ENCODE data around the gene DAB1.

Gene DAB1

DNA sequence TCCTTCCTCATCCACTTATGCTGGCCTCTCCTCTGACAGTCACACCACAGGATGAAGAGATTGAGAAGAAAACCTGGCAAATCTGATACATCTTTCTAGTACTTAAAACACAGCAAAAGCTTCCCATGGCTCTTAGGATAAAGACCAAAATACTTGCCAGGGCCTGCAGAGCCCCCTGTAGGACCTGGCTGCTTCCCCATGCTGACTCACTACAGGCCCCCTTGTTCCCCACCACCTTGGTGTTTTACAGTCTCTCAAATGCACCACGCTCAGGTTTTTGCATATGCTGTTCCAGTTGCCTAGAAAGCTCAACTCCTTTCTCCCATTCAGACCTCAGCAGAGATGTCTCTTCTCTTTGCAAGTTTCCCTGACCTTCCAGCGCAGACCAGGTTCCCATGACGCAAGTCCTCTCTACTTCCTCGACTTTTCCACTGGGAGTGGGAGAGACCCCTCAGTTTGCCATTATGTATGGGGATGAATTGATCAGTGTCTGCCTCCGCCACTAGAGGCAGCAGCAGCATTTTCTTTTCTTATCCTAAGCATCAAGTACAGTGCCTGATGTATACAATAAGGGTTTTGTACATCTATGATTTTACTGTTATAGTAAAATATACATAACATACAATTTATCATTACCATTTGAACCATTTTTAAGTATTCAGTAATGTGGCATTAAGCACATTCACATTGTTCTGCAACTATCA lies 344.3 kb downstream of the DAB1 start:
- no peak for DNase-seq (ENCODE audit: low read depth in 2 of 2)

DNA sequence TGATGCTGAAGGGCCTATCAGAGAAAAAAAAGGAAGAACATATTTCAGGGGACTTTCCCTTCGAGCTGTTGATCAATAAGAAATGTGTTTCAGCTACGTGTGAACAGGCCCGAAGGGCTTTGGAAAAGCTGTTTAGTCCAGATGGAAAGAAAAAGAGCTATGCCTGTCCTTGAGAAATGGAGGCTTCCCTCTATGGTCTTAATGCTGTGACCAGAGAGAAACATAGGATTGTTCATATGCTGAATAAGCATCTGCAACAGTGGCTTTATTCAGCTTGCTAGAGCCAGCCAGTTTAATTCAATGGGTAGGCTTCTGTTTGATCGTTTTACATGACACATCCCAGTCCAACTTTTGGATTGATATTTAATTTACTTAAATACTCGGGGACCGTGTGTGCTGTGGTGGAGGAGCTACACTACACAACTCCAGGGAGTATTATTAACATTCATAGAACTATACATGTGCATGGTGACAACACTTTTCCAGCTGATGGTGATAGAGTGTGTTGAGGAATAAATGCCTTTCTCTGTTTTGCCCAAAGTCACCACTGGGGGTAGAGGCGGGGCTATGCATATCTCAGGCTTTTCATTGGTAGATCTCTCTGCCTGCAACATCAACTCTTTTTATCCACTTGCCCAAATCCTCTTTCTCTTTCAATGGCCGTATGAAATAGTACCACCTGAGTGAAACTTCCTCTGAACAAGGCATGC lies 351.3 kb downstream of the DAB1 start:
- no peak for DNase-seq (ENCODE audit: low read depth in 2 of 2)

DNA sequence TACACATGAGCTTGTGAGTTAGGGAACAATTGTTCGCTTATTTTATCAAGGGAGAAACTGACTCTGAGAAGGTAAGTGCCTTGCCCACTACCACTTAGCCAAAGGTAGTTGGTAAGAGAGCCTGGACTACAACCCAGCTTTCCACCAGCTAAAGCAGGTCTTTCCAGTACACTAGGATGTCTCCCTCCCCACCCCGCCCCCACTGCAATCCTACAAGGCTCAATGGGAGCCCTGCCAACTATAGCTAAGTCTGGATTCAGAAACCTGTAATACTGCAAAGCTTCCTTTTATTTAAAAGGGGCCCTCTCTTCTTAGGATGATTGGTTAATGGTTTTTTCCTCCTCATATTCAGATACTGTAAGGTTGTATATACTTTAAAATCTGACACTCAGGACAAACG lies 356.0 kb downstream of the DAB1 start:
- DNase-seq (ENCODE audit: low read depth in 2 of 2), result no peak

DNA sequence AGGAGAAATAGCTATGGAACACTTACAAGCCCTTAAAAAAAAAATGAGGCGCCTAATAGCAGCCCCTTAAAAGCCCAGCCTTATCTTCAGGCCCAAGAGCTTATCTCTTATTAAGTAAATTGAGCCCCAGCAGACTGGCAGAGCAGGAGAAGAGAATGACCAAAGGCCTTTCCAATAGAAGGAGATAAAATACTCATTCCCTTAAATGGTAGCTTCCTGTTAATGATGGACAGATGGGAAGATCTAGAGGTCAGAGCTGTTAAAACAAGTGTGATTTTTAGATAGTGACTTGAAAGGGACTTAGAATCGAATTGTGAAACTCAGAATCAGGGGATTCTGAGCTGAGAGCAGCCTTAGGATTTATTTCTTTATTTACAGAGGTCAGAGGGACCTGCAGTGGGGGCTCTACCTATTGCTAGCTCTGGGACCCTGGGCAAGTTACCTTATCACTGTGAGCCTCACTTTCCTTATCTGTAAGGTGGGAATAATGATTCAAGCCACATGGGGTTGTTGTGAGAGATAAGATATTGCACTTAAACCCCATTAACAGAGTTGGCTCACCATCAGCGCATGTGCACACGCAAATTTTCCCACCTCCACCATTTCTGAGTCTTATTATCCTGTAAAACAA lies 356.8 kb downstream of the DAB1 start:
- no peak for DNase-seq (ENCODE audit: low read depth in 2 of 2)

DNA sequence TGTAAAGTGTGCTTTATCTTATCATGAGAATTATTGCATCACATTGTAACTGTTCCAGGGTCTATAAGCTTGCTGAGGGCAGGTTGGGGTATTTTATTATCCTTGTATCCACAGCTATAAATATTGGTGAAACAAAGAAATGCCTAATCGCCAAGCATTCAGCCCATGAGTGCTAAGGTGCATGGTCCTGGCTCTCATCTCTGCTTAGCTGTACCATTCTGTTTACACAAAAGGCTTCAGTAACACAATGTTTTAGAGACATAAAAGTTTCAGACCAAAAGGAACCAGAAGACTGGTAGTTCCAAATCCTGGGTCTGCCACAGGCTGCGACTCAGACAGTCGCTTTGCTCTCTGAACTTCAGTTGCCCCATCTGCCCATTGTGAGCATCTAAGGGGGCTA lies 358.4 kb downstream of the DAB1 start:
- no peak for DNase-seq (ENCODE audit: low read depth in 2 of 2)

DNA sequence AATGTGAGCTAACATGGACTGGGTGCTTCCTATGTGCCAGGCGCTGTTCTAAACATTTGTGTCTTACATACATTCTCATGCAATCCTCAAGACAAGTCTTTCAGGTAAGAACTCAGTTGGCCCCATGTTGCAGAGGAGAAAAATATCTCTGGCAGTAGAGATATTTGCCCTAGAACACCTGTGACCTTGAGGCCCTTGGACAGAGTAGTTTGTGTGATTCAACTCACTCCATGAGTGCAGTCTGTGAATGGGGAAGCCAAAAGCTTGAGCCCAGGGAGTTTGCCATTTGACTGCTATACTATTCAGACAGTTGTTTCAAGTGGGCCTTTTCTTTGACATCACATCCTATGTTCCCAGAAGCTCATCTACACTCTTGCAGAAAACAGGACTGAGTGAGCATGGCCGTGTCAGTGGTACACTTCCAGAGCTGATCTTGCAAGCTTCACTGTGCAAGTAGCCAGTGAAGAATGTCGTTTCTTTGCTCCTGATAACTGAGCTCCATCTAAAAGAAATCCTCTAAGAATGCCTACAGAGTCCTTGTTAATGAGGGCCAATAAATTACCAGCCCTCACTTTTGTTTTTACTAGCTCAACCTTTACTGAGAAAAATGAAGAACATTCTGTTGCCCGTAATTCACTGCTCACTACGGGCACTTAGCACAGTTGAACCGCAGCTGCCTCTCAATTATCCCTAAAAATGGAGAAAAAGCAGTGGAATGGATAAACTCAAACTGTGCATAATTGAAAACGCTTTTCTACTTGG lies 359.3 kb downstream of the DAB1 start:
- DNase-seq (ENCODE audit: low read depth in 2 of 2), result no peak

DNA sequence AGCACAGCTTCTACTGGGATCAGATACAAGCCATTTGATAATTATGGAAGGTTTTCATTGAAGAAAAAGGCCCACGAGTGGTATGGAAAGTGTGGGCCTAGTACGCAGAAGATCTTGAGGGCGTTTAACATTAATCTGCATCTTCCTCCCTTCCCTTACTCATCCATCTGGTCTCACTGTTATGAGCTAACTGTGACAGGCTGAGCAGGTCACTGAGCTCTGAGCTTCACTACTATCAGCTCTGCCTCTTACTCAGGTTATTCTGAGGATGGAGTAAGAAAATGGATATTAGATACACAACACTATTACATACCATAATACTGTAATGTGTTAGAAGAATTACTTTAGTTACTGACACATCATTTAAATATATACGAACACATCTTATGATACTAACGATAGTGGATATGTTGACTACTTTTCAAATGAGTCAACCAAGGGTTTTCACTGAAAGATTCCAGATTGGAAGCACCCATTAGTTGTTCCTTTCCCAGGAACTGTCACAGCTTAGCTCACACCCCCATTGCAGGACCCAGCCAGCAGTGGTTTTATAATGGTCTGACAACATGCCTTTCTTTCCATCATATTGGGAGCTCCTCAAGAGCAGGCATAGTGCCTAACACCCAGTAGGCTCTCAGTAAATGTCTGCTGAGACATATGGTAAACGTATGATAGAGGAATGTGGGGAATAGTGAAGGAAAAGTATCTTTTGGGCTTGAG lies 360.3 kb downstream of the DAB1 start:
- no peak for DNase-seq (ENCODE audit: low read depth in 2 of 2)

DNA sequence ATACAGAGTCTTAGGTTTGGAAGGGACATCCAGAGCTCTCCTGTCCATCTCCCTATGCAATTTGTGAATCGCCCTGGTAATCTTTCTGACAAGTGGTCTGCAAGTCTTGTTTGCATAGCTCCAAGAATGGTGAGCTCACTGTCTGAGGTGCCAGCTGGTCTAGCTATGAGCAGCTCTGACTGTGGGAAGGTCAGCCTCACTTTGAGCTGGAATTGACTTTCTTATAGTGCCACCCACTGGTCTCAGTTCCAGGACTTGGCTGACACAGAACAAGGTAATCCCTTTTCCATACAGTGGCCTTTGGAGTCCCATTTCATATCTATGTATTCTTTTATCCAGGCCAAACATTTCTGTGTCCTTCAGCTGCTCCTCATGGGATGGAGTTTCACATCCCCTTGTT lies 362.5 kb downstream of the DAB1 start:
- no peak for DNase-seq (ENCODE audit: low read depth in 2 of 2)

DNA sequence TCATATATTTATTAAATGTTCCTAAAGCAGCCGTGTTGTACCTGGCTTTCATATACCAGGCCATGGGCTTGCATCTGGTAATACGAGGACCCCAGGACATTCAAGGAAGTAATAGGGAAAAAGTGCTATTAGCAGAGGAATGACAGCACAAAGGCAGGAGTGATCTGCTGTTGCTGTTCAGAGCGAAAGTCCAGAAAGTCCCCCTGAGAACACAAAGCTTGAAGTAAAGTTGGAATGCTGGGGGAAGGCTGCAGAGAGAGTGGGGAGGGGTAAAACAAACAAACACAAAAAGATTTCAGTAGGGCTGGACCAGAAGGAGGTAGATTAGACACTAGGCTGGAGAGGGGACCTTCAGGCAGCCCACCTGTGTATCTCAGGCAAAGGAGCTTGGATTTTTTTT lies 363.4 kb downstream of the DAB1 start:
- no peak for DNase-seq (ENCODE audit: low read depth in 2 of 2)

DNA sequence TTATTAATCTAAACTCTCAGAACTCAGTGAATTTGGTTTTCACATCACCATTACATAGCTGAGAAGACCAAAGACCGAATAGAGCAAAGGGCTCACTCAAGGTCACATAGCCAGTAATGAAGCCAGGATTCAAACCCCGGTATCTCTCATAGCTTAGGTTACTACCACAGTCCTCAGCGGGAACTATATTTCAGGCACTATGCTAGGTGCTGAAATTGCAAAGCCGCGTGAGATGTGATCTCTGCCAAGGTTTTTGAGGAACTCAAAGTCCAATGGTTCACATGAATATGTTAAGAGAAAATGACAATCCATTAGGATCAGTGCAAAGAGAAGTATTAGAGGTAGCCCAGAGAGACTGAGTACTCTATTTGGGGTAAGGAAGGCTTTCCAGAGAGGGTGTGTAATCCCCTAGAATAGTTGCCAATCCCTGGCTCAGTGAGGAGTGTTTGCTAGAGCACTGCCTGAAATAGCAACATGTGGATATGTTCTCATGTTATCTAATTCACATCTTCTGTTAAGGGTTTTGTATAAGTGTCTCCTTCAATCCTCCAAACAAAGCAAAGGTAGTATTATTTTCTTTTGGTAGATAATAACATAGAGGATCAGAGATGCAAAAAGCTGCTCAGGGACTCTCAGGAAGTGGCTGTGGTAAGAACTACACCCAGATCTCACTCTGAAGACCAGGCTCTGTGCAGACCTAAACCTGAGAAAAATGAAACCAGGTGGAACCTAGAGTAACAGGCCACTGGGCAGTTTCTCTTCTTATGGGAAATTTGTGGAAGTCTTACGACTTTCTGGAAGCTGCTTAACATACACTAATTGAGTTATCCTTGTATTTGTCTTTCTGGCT lies 365.0 kb downstream of the DAB1 start:
- DNase-seq (ENCODE audit: low read depth in 2 of 2), result no peak

DNA sequence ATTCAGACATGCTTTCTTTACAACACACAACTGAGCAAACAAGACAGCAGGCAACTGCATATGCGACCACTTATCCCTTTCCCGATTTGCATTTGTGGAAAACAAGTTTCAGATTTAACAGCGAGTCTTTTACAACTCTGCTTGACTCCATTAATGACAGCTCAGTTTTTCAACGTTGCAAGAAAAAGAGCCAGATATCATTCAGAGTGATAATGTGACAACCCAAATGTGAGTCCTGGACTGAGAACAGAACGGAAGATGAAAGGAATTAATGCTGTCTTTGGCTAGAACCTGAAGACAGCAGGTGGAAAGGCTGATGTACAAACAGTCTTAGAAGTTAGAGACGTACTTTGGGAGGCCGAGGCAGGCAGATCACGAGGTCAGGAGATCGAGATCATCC lies 375.0 kb downstream of the DAB1 start:
- DNase-seq (ENCODE audit: low read depth in 2 of 2), result no peak

DNA sequence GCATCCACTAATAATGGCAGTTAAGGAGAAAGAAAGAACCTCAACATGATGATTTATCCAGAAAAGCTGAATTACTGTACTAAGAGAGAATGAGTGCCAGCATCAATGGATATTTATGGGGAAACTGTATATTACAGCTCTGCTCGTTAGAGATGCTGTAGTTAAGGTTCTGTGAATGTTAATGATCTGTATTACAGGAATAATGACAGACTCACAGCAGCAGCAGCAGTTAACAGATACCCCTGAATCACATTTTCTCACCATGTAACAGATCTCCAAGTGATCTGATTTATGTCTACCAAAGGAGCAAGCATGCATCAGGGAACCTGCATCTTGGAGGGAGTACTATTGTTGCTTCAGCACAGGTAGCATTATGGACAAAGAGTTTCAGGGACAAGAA lies 377.4 kb downstream of the DAB1 start:
- DNase-seq (ENCODE audit: low read depth in 2 of 2), result no peak

DNA sequence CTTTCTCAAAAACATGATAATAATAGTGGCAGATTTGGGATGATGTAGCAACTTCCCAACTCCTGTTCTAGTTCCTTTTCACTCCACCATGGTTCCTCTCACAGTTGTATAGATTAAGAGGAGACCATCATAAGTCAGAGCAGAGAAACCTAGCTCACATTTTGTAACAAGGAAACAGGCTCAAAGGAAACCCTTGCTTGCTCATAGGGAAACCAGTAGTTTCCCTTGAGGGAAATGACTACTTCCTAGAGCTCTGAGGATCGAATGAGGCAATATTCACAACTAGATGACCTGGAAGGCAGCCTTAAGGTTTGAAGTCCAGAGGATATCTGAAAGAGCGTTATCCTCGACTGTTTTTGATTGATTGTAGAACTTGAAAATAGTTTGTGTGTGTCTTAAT lies 382.0 kb downstream of the DAB1 start:
- DNase-seq (ENCODE audit: low read depth in 2 of 2), result no peak

DNA sequence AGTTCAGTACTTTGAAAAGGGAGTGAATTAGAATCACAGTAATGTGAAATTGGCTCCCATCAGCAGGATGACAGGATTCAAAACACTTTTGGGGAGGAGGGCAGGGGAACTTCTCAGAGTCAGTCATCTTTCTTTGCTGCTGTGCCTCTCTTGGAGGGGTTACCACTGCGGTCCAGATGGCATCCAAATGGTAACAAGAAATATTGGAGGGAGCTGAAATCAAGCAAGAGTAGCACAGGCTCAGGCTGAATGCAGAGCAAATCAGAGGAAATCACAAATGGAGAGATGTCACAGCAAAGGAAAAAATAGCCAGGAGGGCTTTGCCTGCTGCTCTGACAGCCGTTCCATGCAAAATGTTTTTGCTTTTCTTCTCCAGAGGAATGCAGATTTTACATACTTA lies 383.0 kb downstream of the DAB1 start:
- no peak for DNase-seq (ENCODE audit: low read depth in 2 of 2)

DNA sequence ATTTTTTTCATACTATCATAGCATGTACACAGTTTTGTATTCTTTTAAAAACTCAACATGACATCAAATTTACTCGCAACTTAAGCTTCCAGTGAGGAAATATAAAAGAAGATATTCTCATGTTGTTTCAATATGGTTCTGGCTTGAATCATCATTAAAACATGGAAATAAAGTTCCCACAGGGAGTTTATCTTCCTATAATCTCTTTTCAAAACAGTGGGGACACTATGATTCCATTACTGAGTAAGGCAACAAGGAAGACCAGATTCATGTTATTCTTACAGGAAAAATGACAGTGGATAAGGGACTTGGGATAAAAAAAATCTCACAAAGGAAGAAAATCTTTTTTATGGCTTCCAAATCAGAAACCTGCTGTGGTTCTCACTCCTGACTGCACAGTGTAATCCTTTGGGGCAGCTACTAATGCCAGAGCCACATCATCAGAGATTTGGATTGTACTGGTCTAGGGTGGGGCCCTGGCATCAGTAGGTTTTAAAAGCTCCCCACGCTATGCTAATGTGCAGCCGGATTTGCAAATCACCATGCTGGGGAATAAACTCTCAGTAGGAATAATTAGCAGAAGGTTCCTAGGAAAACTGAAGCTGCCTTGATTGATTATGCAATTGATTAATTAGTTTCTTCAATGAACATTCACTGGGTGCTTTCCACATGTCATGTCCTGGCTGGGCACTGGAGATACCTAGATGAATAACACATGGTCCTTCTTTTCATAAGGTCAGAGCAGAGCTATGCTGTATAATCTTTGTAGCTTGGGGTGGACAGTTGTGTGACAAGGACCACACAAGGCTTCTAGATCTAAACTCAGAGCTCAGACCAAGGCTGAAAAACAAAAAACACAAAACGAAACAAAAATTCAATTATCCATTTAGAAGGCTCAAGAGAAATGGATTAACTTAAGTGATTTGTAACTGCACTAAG lies 386.9 kb downstream of the DAB1 start:
- DNase-seq (ENCODE audit: low read depth in 2 of 2), result no peak

DNA sequence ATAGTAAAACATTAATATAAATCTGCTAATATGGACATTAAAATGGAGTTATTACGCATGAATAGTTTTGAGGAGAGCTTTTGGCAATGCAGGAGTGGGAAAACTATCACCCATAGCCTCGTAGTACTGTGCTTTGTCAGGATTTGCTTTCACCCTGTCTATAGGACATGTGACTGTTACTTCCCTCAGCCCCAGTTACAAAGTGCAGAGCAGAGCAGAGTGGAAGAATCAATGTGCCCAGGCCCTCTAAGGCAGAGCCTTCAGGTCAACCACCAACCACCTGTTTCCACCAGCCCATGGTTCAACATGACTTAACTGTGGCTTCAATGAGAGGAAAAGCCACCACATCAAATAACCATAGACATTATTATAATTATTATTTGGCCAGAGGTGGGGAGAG lies 389.1 kb downstream of the DAB1 start:
- DNase-seq (ENCODE audit: low read depth in 2 of 2), result no peak

DNA sequence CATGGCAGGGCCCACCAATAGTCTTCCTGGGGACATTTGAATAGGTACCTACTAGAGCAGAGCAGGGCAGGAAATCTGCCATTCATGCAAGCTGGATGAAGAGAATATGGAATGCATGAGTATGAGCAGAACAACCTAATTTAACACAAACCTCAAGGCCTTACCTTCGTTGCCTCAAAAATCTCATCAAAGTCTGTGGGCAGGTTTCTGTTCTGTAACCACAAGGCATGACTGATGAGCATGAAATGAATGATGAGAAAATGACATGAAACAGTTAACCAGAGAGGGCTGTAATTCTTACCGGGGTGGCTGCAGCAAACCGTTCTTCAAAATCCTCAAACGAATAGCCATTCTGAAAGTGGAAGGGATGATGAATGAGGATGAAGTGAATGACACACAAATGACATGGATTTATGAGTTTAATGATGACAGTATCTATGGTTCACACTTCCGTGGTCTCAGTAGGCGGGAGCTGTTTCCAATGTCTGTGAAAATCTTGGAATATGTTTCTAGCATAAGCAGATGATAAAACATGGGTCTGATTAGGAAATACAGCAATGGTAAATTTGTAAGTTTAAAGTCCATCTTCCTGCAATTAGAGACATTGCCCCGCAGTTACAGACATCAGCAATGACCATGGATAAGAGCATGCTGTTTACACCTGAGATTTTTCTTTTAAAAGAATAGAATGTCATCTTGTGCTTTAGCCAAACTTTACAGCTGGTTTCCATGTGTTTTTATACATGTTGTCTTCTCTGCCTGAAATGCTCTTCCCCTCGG lies 390.4 kb downstream of the DAB1 start:
- DNase-seq (ENCODE audit: low read depth in 2 of 2), result no peak

DNA sequence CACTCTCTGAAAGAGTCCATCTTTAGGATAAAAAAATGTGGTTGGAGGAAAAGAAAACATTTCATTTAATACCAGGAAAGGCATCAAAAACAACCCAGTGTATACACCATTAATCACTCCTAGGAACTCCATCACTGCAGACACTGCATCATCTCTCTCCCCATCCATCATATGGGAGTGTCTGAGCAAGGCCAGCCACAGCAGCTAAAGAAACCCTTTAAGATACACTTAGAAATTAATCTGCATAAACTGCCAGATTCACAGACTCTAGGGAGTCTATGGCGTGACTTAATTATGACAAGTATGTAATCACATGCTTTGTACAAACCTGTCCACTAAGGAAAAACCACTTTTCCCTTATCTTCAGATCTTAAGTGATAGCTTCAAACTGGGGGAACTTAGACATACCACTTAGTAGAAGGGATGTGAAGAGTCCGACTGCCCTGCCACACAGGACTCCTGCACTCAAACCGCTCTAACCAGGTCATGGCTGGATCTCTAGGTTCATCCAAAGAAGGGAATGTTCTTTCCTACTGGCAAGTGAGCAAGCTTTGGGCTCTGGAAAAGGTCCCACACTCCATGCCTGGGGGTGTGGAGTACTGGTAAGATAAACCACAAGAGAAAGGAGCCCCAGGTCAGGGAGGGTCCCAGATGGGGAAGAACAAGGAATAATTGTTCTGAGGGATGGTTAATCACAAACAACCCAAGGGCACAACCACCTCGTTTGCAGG lies 397.1 kb downstream of the DAB1 start:
- no peak for DNase-seq (ENCODE audit: low read depth in 2 of 2)

Measured in stimulated activated CD8-positive, alpha-beta memory T cell treated with anti-CD3 and anti-CD28 coated beads, Interleukin-15, amount 100 ng/mL, for 4 hours (primary cell).